HepG2 (cell line): ENCODE results near the gene GNAS. TPM values are rescaled to one million over a fixed set of nuclear protein-coding genes. Genes with fewer than 3 reads are reported as not detected.

ENCODE experiments used
- ARNTL ChIP-seq: sonication (generic); formaldehyde crosslinking; IDR thresholded peaks from 2 replicates; pipeline ENCODE4 v1.4.0; 2020; ENCODE audit warnings: mild to moderate bottlenecking, missing genetic modification reagents
- ATF7 ChIP-seq, 2 experiments: fragments of 450-650 bp in 1 of 2; sonication (generic) in 1 of 2; formaldehyde crosslinking in 1 of 2; IDR thresholded peaks; 2 replicates each; pipeline versions ENCODE4 v1.4.0 to v1.6.1; 2016 to 2020; ENCODE audit warnings: antibody characterized with exemption in 1 of 2, mild to moderate bottlenecking in 1 of 2, missing genetic modification reagents in 1 of 2
- DZIP1 ChIP-seq: sonication (generic); formaldehyde crosslinking; IDR thresholded peaks from 2 replicates; pipeline ENCODE4 v1.5.0; 2020; ENCODE audit warnings: mild to moderate bottlenecking, missing genetic modification reagents
- EED ChIP-seq: sonication (generic); formaldehyde crosslinking; IDR thresholded peaks from 2 replicates; pipeline ENCODE4 v1.5.0; 2020; ENCODE audit warnings: mild to moderate bottlenecking, missing genetic modification reagents
- FOXC1 ChIP-seq: sonication (generic); formaldehyde crosslinking; IDR thresholded peaks from 2 replicates; pipeline ENCODE4 v1.8.0; 2022; ENCODE audit warnings: mild to moderate bottlenecking, missing genetic modification reagents, borderline replicate concordance
- KMT2A ChIP-seq: sonication (generic); formaldehyde crosslinking; IDR thresholded peaks from 2 replicates; pipeline ENCODE4 v1.4.0; 2020; ENCODE audit warnings: missing genetic modification reagents
- MEIS1 ChIP-seq: sonication (generic); formaldehyde crosslinking; IDR thresholded peaks from 2 replicates; pipeline ENCODE4 v1.9.0; 2021; ENCODE audit warnings: mild to moderate bottlenecking, missing genetic modification reagents, moderate library complexity, borderline replicate concordance
- NFKBIZ ChIP-seq: IDR thresholded peaks from 2 replicates; pipeline ENCODE4 v1.6.1; 2018; ENCODE audit warnings: missing genetic modification reagents, missing compliant biosample characterization
- SNAPC2 ChIP-seq: sonication (generic); formaldehyde crosslinking; IDR thresholded peaks from 2 replicates; pipeline ENCODE4 v1.8.1; 2022; ENCODE audit warnings: mild to moderate bottlenecking, missing genetic modification reagents
- UBTF ChIP-seq: sonication (generic); formaldehyde crosslinking; IDR thresholded peaks from 2 replicates; pipeline ENCODE4 v1.4.0; 2020; ENCODE audit warnings: mild to moderate bottlenecking, missing genetic modification reagents
- ZNF446 ChIP-seq: sonication (generic); formaldehyde crosslinking; IDR thresholded peaks from 2 replicates; pipeline ENCODE4 v1.5.0; 2020; ENCODE audit warnings: mild to moderate bottlenecking, missing genetic modification reagents
- ZNF614 ChIP-seq: IDR thresholded peaks from 2 replicates; pipeline ENCODE4 v1.6.1; 2018; ENCODE audit warnings: missing biosample characterization, missing genetic modification reagents, inconsistent platforms, borderline replicate concordance
- ZNF792 ChIP-seq: IDR thresholded peaks from 2 replicates; pipeline ENCODE4 v1.6.1; 2016
- polyA plus RNA-seq, 8 experiments: library from polyadenylated mRNA; depleted of rRNA in 3 of 8; stranded (reverse) in 7 of 8; unstranded in 1 of 8; fragments of >200 nt; fragmentation: Illumina TruSeq in 4 of 8; extraction: Trizol in 4 of 8; gene quantifications; 2 replicates each; pipeline versions ENCODE4 v1.2.1 to v1.2.3, GENCODE V29; 2011 to 2016; ENCODE audit warnings: low read depth in 4 of 8, missing spikeins in 1 of 8, mixed read lengths in 1 of 8; ENCODE audit not compliant: insufficient read depth in 1 of 8
- total RNA-seq, 5 experiments: library from RNA; depleted of rRNA; stranded (reverse); fragments of >200 nt; fragmentation: Illumina TruSeq; extraction: Trizol; gene quantifications; 2 replicates each; pipeline ENCODE4 v1.2.3, GENCODE V29; 2016; ENCODE audit warnings: low read depth in 1 of 5
- TF ChIP-seq, protein P1 (sequence below): sonication (generic); formaldehyde crosslinking; IDR thresholded peaks from 2 replicates; pipeline ENCODE4 v1.4.0; 2020; ENCODE audit warnings: missing genetic modification reagents
- TF ChIP-seq, protein P2 (sequence below): sonication (generic); formaldehyde crosslinking; IDR thresholded peaks from 2 replicates; pipeline ENCODE4 v1.8.1; 2022; ENCODE audit warnings: low read depth, mild to moderate bottlenecking, missing genetic modification reagents

Gene GNAS
- total and polyA plus RNA-seq, 2 of the 13 experiments (the other 11 are each of a cell fraction or from before 2014, with no cell fraction given): 407 to 1,008 TPM

DNA sequence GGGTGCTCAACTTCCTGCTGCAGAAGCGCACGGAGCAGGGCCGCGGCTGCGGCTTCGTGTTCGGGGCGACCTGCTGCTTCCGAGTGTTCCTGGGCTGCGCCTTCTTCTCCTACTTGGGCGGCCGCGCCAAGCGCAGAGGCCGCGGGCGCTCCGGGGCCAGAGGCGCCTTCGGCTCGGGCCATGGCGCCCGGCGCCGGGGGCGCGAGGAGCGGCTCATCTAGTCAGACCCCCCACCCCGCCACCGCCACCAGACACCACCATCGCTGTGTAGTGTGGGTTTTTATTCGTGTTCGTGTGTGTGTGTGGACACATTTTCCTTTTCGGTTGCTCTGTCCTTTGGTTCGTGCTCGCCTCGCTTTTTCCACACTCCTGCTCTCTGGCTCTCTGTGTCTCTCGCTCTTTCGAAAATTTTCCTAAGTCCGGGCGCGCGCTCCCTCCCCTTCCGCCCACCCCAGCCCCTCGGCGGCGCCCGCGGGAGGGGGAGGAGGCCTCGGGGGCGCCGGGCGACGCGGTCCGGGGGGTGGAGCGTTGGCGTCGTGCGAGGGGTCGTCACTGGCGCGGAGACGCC lies 38.1 kb downstream of the GNAS start (continued):
- TF ChIP-seq, protein P1, sequence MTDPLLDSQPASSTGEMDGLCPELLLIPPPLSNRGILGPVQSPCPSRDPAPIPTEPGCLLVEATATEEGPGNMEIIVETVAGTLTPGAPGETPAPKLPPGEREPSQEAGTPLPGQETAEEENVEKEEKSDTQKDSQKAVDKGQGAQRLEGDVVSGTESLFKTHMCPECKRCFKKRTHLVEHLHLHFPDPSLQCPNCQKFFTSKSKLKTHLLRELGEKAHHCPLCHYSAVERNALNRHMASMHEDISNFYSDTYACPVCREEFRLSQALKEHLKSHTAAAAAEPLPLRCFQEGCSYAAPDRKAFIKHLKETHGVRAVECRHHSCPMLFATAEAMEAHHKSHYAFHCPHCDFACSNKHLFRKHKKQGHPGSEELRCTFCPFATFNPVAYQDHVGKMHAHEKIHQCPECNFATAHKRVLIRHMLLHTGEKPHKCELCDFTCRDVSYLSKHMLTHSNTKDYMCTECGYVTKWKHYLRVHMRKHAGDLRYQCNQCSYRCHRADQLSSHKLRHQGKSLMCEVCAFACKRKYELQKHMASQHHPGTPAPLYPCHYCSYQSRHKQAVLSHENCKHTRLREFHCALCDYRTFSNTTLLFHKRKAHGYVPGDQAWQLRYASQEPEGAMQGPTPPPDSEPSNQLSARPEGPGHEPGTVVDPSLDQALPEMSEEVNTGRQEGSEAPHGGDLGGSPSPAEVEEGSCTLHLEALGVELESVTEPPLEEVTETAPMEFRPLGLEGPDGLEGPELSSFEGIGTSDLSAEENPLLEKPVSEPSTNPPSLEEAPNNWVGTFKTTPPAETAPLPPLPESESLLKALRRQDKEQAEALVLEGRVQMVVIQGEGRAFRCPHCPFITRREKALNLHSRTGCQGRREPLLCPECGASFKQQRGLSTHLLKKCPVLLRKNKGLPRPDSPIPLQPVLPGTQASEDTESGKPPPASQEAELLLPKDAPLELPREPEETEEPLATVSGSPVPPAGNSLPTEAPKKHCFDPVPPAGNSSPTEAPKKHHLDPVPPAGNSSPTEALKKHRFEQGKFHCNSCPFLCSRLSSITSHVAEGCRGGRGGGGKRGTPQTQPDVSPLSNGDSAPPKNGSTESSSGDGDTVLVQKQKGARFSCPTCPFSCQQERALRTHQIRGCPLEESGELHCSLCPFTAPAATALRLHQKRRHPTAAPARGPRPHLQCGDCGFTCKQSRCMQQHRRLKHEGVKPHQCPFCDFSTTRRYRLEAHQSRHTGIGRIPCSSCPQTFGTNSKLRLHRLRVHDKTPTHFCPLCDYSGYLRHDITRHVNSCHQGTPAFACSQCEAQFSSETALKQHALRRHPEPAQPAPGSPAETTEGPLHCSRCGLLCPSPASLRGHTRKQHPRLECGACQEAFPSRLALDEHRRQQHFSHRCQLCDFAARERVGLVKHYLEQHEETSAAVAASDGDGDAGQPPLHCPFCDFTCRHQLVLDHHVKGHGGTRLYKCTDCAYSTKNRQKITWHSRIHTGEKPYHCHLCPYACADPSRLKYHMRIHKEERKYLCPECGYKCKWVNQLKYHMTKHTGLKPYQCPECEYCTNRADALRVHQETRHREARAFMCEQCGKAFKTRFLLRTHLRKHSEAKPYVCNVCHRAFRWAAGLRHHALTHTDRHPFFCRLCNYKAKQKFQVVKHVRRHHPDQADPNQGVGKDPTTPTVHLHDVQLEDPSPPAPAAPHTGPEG (CRISPR knock-in tag): peak; percentile 50; the same call in 1 of the 2 replicates
- peak; percentile 60 for TF ChIP-seq KMT2A
- TF ChIP-seq ATF7 (IDR thresholded peaks at IDR 0.05): no peak
- TF ChIP-seq ATF7 (CRISPR knock-in tag; IDR thresholded peaks at IDR 0.05): peak; percentile 59; the same call in 1 of the 2 replicates
- TF ChIP-seq EED: 0 out of 2 replicates have a peak, but pooled peaks have one; percentile 52
- TF ChIP-seq FOXC1 (CRISPR knock-in tag): no peak
- 0 out of 2 replicates have a peak, but pooled peaks have one; percentile 13 for TF ChIP-seq ARNTL (CRISPR knock-in tag)
- TF ChIP-seq, protein P2, sequence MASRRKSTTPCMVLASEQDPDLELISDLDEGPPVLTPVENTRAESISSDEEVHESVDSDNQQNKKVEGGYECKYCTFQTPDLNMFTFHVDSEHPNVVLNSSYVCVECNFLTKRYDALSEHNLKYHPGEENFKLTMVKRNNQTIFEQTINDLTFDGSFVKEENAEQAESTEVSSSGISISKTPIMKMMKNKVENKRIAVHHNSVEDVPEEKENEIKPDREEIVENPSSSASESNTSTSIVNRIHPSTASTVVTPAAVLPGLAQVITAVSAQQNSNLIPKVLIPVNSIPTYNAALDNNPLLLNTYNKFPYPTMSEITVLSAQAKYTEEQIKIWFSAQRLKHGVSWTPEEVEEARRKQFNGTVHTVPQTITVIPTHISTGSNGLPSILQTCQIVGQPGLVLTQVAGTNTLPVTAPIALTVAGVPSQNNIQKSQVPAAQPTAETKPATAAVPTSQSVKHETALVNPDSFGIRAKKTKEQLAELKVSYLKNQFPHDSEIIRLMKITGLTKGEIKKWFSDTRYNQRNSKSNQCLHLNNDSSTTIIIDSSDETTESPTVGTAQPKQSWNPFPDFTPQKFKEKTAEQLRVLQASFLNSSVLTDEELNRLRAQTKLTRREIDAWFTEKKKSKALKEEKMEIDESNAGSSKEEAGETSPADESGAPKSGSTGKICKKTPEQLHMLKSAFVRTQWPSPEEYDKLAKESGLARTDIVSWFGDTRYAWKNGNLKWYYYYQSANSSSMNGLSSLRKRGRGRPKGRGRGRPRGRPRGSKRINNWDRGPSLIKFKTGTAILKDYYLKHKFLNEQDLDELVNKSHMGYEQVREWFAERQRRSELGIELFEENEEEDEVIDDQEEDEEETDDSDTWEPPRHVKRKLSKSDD (CRISPR knock-in tag): peak; percentile 64; the same call in 1 of the 2 replicates
- TF ChIP-seq ZNF792 (CRISPR knock-in tag): 0 out of 2 replicates have a peak, but pooled peaks have one; percentile 29
- 0 out of 2 replicates have a peak, but pooled peaks have one; percentile 21 for TF ChIP-seq ZNF614 (CRISPR knock-in tag)
- no peak for TF ChIP-seq MEIS1 (CRISPR knock-in tag)
- peak; percentile 92 for TF ChIP-seq ZNF446
- TF ChIP-seq NFKBIZ (CRISPR knock-in tag): no peak
- peak; percentile 31; the same call in 1 of the 2 replicates for TF ChIP-seq SNAPC2 (CRISPR knock-in tag)
- TF ChIP-seq DZIP1 (CRISPR knock-in tag): peak; percentile 72; the same call in 1 of the 2 replicates
- peak; percentile 74; the same call in 1 of the 2 replicates for TF ChIP-seq UBTF (CRISPR knock-in tag)
